CD4-positive, CD25-positive, alpha-beta regulatory T cell (primary cell): Measurements from ENCODE around the gene CDC37L1. TPM values are rescaled to one million over a fixed set of nuclear protein-coding genes. Genes with fewer than 3 reads are reported as not detected.

Source experiments
- ATAC-seq, 2 donors: fragments of 150-1000 bp; cut with Tn5 transposase; one replicate each; pipeline ENCODE4 v1.10.0; 2021; ENCODE audit warnings: low read depth in 2 of 2, moderate number of reproducible peaks in 2 of 2, moderate library complexity in 1 of 2
- DNase-seq, 3 donors: peaks; one replicate each; pipeline versions ENCODE4 v3.0.0 to v3.0.0-alpha.2; 2012 to 2022; ENCODE audit warnings: mixed read lengths in 1 of 3
- H3K27ac ChIP-seq: one replicate; pipeline ENCODE4 v1.7.0; 2013; ENCODE audit warnings: mild to moderate bottlenecking, low read length; ENCODE audit not compliant: insufficient read depth, poor library complexity, severe bottlenecking
- H3K27me3 ChIP-seq: one replicate; pipeline ENCODE4 v1.7.0; 2013; ENCODE audit warnings: low read length; ENCODE audit not compliant: control insufficient read depth, insufficient read depth
- H3K36me3 ChIP-seq: one replicate; pipeline ENCODE4 v1.7.0; 2013; ENCODE audit warnings: mild to moderate bottlenecking, low read length, moderate library complexity; ENCODE audit not compliant: control insufficient read depth, insufficient read depth
- H3K4me1 ChIP-seq: 2 replicates; pipeline ENCODE4 v1.7.0; 2013; ENCODE audit warnings: mild to moderate bottlenecking, low read length; ENCODE audit not compliant: insufficient read depth, control insufficient read depth, poor library complexity, severe bottlenecking
- H3K4me3 ChIP-seq: one replicate; pipeline ENCODE4 v1.7.0; 2013; ENCODE audit warnings: low read depth, mild to moderate bottlenecking, low read length, moderate library complexity
- H3K9me3 ChIP-seq, 2 experiments: 1 replicate in 1 of 2; 2 replicates in 1 of 2; pipeline ENCODE4 v1.7.0; 2013; ENCODE audit warnings: low read length in 2 of 2, mild to moderate bottlenecking in 1 of 2, moderate library complexity in 1 of 2; ENCODE audit not compliant: control insufficient read depth in 2 of 2
- H3K27ac Mint-ChIP-seq, 3 donors: one replicate each; pipeline ENCODE4 v1.8.0; 2020 to 2022; ENCODE audit warnings: mild to moderate bottlenecking in 3 of 3, mixed read lengths in 3 of 3, moderate library complexity in 2 of 3
- H3K27me3 Mint-ChIP-seq: one replicate; pipeline ENCODE4 v1.8.0; 2022; ENCODE audit warnings: mild to moderate bottlenecking, mixed read lengths
- H3K36me3 Mint-ChIP-seq: one replicate; pipeline ENCODE4 v1.8.0; 2020; ENCODE audit warnings: mixed read lengths
- H3K4me1 Mint-ChIP-seq, 4 donors: one replicate each; pipeline ENCODE4 v1.8.0; 2020 to 2022; ENCODE audit warnings: mixed read lengths in 4 of 4, mild to moderate bottlenecking in 1 of 4
- H3K4me3 Mint-ChIP-seq, 4 donors: one replicate each; pipeline ENCODE4 v1.8.0; 2020 to 2022; ENCODE audit warnings: mild to moderate bottlenecking in 4 of 4, mixed read lengths in 4 of 4, moderate library complexity in 3 of 4
- H3K9me3 Mint-ChIP-seq, 7 donors: one replicate each; pipeline ENCODE4 v1.8.0; 2020 to 2022; ENCODE audit warnings: mixed read lengths in 7 of 7, mild to moderate bottlenecking in 3 of 7, moderate library complexity in 2 of 7
- polyA plus RNA-seq, 4 donors: library from polyadenylated mRNA; unstranded; fragments of 300-500 nt; fragmentation: Illumina TruSeq; gene quantifications; one replicate each; pipeline ENCODE4 v1.2.3, GENCODE V29; 2021
- total RNA-seq: library from RNA; stranded (reverse); gene quantifications from one replicate; pipeline ENCODE4 v1.2.3, GENCODE V29; 2022

CDC37L1 gene
- total RNA-seq (26.2 TPM), polyA plus RNA-seq (10 to 100 TPM; 14.3 to 27.3 (median 22.6) TPM)

GRCh38 chr9:4679268-4680172, at the start of gene CDC37L1:
CDC37L1 (plus strand) TSS chr9:4679569; CDS start chr9:4679768, 199 bp downstream.
- ATAC-seq (peak; percentile 96 to 97), DNase-seq (peak; percentile 97 to 99 (median 98))
- no peaks in the 10 kb centered on the region for H3K27me3 Mint-ChIP-seq
- H3K27ac Mint-ChIP-seq, result no peak within 1 kb of the TSS
- no peak within 1 kb of the TSS for H3K4me3 Mint-ChIP-seq
- H3K4me1 Mint-ChIP-seq, result peaks cover 7 to 17% (median 13%) of the 10 kb centered on the region in 4 donors
- H3K9me3 ChIP-seq, result no peaks in the 10 kb centered on the region
- no peaks in the 10 kb centered on the region for H3K36me3 ChIP-seq
- H3K27me3 ChIP-seq, result no peaks in the 10 kb centered on the region
- peaks cover 23% of the 10 kb centered on the region for H3K4me1 ChIP-seq
- H3K4me3 ChIP-seq, result peak within 1 kb of the TSS; percentile 98
- H3K36me3 Mint-ChIP-seq, result peaks cover 7% of the 10 kb centered on the region
- peaks cover 0 to 1% (median 0%) of the 10 kb centered on the region in 7 donors for H3K9me3 Mint-ChIP-seq
- peak within 1 kb of the TSS; percentile 96 for H3K27ac ChIP-seq

- Histone ChIP-seq H3K27ac (no peak overlapping the region), H3K36me3 (no peaks in the 10 kb centered on the region), H3K9me3 (no peaks in the 10 kb centered on the region), H3K27me3 (peaks cover 2% of the 10 kb centered on the region), H3K4me3 (no peak overlapping the region), H3K4me1 (no peaks in the 10 kb centered on the region)
- Mint-ChIP-seq H3K9me3 (no peaks in the 10 kb centered on the region), H3K4me3 (no peak overlapping the region), H3K36me3 (no peaks in the 10 kb centered on the region), H3K27ac (peak overlapping the region in 1 of 3 donors; percentile 30), H3K4me1 (peaks cover 0 to 5% (median 3%) of the 10 kb centered on the region in 4 donors), H3K27me3 (peaks cover 7% of the 10 kb centered on the region)
- ATAC-seq, result no peak
- DNase-seq, result no peak
Observed at GRCh38 chr9:4630836-4631235, 48.5 kb upstream of the CDC37L1 start.

GRCh38 chr9:4638968-4639367, 40.4 kb upstream of the CDC37L1 start:
- Histone ChIP-seq H3K36me3 (no peaks in the 10 kb centered on the region), H3K27me3 (peaks cover 2% of the 10 kb centered on the region), H3K9me3 (no peaks in the 10 kb centered on the region), H3K4me1 (peaks cover 11% of the 10 kb centered on the region), H3K27ac (no peak overlapping the region), H3K4me3 (no peak overlapping the region)
- DNase-seq, result no peak
- no peaks in the 10 kb centered on the region for H3K36me3 Mint-ChIP-seq
- no peaks in the 10 kb centered on the region for H3K27me3 Mint-ChIP-seq
- H3K4me3 Mint-ChIP-seq, result no peak overlapping the region
- H3K9me3 Mint-ChIP-seq, result no peaks in the 10 kb centered on the region
- ATAC-seq, result no peak
- H3K27ac Mint-ChIP-seq, result peak overlapping the region in 1 of 3 donors; percentile 22
- H3K4me1 Mint-ChIP-seq, result peaks cover 0 to 14% (median 7%) of the 10 kb centered on the region in 4 donors

GRCh38 chr9:4639420-4639819, 39.9 kb upstream of the CDC37L1 start:
- no peaks in the 10 kb centered on the region for H3K36me3 ChIP-seq
- no peaks in the 10 kb centered on the region for H3K9me3 ChIP-seq
- no peaks in the 10 kb centered on the region for H3K36me3 Mint-ChIP-seq
- H3K4me1 ChIP-seq, result peaks cover 11% of the 10 kb centered on the region
- peaks cover 0 to 14% (median 7%) of the 10 kb centered on the region in 4 donors for H3K4me1 Mint-ChIP-seq
- H3K4me3 Mint-ChIP-seq, result no peak overlapping the region
- ATAC-seq, result no peak
- peak overlapping the region in 2 of 3 donors; percentile 22 to 28 for H3K27ac Mint-ChIP-seq
- H3K9me3 Mint-ChIP-seq, result no peaks in the 10 kb centered on the region
- peaks cover 2% of the 10 kb centered on the region for H3K27me3 ChIP-seq
- H3K27ac ChIP-seq, result no peak overlapping the region
- no peak overlapping the region for H3K4me3 ChIP-seq
- DNase-seq, result no peak
- H3K27me3 Mint-ChIP-seq, result no peaks in the 10 kb centered on the region

GRCh38 chr9:4640027-4640426, 39.3 kb upstream of the CDC37L1 start:
- H3K9me3 Mint-ChIP-seq, result no peaks in the 10 kb centered on the region
- Histone ChIP-seq H3K4me1 (peaks cover 11% of the 10 kb centered on the region), H3K9me3 (no peaks in the 10 kb centered on the region), H3K27me3 (peaks cover 2% of the 10 kb centered on the region), H3K4me3 (no peak overlapping the region), H3K36me3 (no peaks in the 10 kb centered on the region), H3K27ac (no peak overlapping the region)
- no peaks in the 10 kb centered on the region for H3K27me3 Mint-ChIP-seq
- no peak overlapping the region for H3K4me3 Mint-ChIP-seq
- peaks cover 0 to 14% (median 7%) of the 10 kb centered on the region in 4 donors for H3K4me1 Mint-ChIP-seq
- no peak overlapping the region for H3K27ac Mint-ChIP-seq
- H3K36me3 Mint-ChIP-seq, result no peaks in the 10 kb centered on the region
- peak; percentile 27 to 68 (median 53) for DNase-seq
- ATAC-seq, result peak in 1 of 2 donors; percentile 50

GRCh38 chr9:4642351-4642750, 37.0 kb upstream of the CDC37L1 start:
- peaks cover 11% of the 10 kb centered on the region for H3K4me1 ChIP-seq
- Mint-ChIP-seq H3K9me3 (no peaks in the 10 kb centered on the region), H3K36me3 (no peaks in the 10 kb centered on the region), H3K4me3 (no peak overlapping the region), H3K27ac (no peak overlapping the region), H3K27me3 (no peaks in the 10 kb centered on the region), H3K4me1 (peaks cover 0 to 14% (median 7%) of the 10 kb centered on the region in 4 donors)
- no peaks in the 10 kb centered on the region for H3K27me3 ChIP-seq
- no peak overlapping the region for H3K4me3 ChIP-seq
- DNase-seq, result no peak
- H3K9me3 ChIP-seq, result no peaks in the 10 kb centered on the region
- no peaks in the 10 kb centered on the region for H3K36me3 ChIP-seq
- no peak for ATAC-seq
- H3K27ac ChIP-seq, result no peak overlapping the region

- H3K4me1 ChIP-seq, result no peaks in the 10 kb centered on the region
- DNase-seq, result no peak
Observed at GRCh38 chr9:4654084-4654483, 25.3 kb upstream of the CDC37L1 start.

More at GRCh38 chr9:4654084-4654483, 25.3 kb upstream of the CDC37L1 start:
- no peak for ATAC-seq
- Mint-ChIP-seq H3K9me3 (no peaks in the 10 kb centered on the region), H3K36me3 (peaks cover 4% of the 10 kb centered on the region), H3K4me3 (no peak overlapping the region), H3K4me1 (peaks cover 0 to 7% (median 0%) of the 10 kb centered on the region in 4 donors), H3K27me3 (peaks cover 9% of the 10 kb centered on the region), H3K27ac (no peak overlapping the region)
- Histone ChIP-seq H3K27ac (no peak overlapping the region), H3K27me3 (peaks cover 2% of the 10 kb centered on the region), H3K9me3 (no peaks in the 10 kb centered on the region), H3K4me3 (no peak overlapping the region), H3K36me3 (no peaks in the 10 kb centered on the region)
